Endothelial cell (in vitro differentiated cells): Measurements from ENCODE around the gene CRY1. TPM values are rescaled to one million over a fixed set of nuclear protein-coding genes. Genes with fewer than 3 reads are reported as not detected.
"Not testable (repeated sequence)": the region's sequence is repeated elsewhere in the genome, so short reads cannot be mapped to it uniquely, and the experiment has no call there.

Experiments
- DNase-seq: peaks from one replicate; pipeline ENCODE4 v3.0.0; 2021; ENCODE audit warnings: low spot score
- H3K27ac Mint-ChIP-seq: one replicate; pipeline ENCODE4 v1.8.0; 2021; ENCODE audit warnings: mixed read lengths, inconsistent platforms; ENCODE audit not compliant: unreplicated experiment
- H3K27me3 Mint-ChIP-seq: one replicate; pipeline ENCODE4 v1.8.0; 2021; ENCODE audit warnings: mild to moderate bottlenecking, moderate library complexity, mixed read lengths, inconsistent platforms; ENCODE audit not compliant: unreplicated experiment
- H3K36me3 Mint-ChIP-seq: one replicate; pipeline ENCODE4 v1.8.0; 2021; ENCODE audit warnings: mild to moderate bottlenecking, low read depth, mixed read lengths, inconsistent platforms; ENCODE audit not compliant: unreplicated experiment
- H3K4me1 Mint-ChIP-seq: one replicate; pipeline ENCODE4 v1.8.0; 2021; ENCODE audit warnings: mild to moderate bottlenecking, mixed read lengths, inconsistent platforms; ENCODE audit not compliant: unreplicated experiment
- H3K4me3 Mint-ChIP-seq: one replicate; pipeline ENCODE4 v1.8.0; 2021; ENCODE audit warnings: mild to moderate bottlenecking, mixed read lengths, inconsistent platforms; ENCODE audit not compliant: unreplicated experiment
- H3K9me3 Mint-ChIP-seq: one replicate; pipeline ENCODE4 v1.8.0; 2021; ENCODE audit warnings: mixed read lengths, inconsistent platforms; ENCODE audit not compliant: unreplicated experiment
- total RNA-seq: library from RNA; stranded (reverse); fragmentation: NEBNext Ultra II Directional; extraction: Animal tissue kit (Norgen Biotek cat#: 25700); gene quantifications from one replicate; pipeline ENCODE4 v1.2.1, GENCODE V29; 2021; ENCODE audit not compliant: unreplicated experiment
- TF ChIP-seq, protein P1 (sequence below): fragments of 200-600 bp; sonication (generic); IDR thresholded peaks from one replicate; pipeline ENCODE4 v1.5.0; 2021; ENCODE audit warnings: antibody characterized with exemption; ENCODE audit not compliant: unreplicated experiment

Gene CRY1
- total RNA-seq, 1 donor from 2014 or later, result 38.3 TPM

DNA sequence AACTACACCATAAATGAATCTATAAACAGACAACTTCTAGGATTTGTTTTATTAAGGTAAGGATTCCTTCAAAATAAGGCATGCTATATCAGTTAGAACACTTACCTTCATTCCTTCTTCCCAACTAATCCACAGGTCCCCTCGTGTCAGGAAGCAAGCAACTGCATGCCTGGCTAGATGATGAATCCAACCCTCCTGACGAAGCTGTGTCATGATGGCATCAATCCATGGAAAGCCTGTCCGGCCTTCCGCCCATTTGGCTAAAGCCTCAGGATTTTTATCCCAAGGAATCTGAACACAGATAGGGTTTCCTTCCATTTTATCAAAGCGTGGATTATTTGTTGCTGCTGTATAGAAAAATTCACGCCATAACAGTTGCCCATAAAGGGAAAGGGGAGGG, 93.9 kb downstream of the CRY1 start:
- Mint-ChIP-seq H3K27ac (no peak overlapping the region), H3K9me3 (no peaks in the 10 kb centered on the region), H3K36me3 (peaks cover 21% of the 10 kb centered on the region), H3K27me3 (no peaks in the 10 kb centered on the region), H3K4me3 (no peak overlapping the region), H3K4me1 (no peaks in the 10 kb centered on the region)
- DNase-seq, result no peak
- TF ChIP-seq, protein P1, sequence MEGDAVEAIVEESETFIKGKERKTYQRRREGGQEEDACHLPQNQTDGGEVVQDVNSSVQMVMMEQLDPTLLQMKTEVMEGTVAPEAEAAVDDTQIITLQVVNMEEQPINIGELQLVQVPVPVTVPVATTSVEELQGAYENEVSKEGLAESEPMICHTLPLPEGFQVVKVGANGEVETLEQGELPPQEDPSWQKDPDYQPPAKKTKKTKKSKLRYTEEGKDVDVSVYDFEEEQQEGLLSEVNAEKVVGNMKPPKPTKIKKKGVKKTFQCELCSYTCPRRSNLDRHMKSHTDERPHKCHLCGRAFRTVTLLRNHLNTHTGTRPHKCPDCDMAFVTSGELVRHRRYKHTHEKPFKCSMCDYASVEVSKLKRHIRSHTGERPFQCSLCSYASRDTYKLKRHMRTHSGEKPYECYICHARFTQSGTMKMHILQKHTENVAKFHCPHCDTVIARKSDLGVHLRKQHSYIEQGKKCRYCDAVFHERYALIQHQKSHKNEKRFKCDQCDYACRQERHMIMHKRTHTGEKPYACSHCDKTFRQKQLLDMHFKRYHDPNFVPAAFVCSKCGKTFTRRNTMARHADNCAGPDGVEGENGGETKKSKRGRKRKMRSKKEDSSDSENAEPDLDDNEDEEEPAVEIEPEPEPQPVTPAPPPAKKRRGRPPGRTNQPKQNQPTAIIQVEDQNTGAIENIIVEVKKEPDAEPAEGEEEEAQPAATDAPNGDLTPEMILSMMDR, result no peak

DNA sequence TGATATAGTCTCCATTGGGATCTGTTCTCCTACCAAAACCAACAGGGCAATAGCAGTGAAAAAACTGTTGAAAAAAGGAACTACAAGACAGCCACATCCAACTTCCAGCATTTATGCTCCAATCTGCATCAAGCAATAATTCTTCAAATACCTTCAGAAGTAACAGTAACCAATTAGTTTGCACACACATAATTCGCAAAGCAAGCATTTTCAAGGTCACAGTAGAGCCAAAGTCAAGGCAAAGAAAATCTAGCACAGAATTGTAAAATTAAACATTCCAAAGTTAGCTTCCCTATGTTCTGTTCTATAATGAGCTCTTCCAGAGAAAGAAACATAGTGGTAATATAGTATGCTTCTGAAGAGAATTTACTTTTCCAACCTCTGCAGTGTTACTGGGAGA, 95.4 kb downstream of the CRY1 start:
- no peak for DNase-seq
- TF ChIP-seq, protein P1, result no peak
- H3K9me3 Mint-ChIP-seq, result no peaks in the 10 kb centered on the region
- no peaks in the 10 kb centered on the region for H3K4me1 Mint-ChIP-seq
- H3K4me3 Mint-ChIP-seq, result no peak overlapping the region
- H3K27ac Mint-ChIP-seq, result no peak overlapping the region
- H3K36me3 Mint-ChIP-seq, result peaks cover 21% of the 10 kb centered on the region
- H3K27me3 Mint-ChIP-seq, result no peaks in the 10 kb centered on the region

GRCh38 chr12:106996102-106996501, 97.2 kb downstream of the CRY1 start:
- peaks cover 16% of the 10 kb centered on the region for H3K36me3 Mint-ChIP-seq
- H3K27ac Mint-ChIP-seq, H3K9me3 Mint-ChIP-seq, H3K27me3 Mint-ChIP-seq, H3K4me1 Mint-ChIP-seq, DNase-seq: not testable (repeated sequence)
- H3K4me3 Mint-ChIP-seq, result peak overlapping the region; percentile 27

GRCh38 chr12:106994579-106995220, 98.6 kb downstream of the CRY1 start:
- Mint-ChIP-seq H3K4me1 (no peaks in the 10 kb centered on the region), H3K27ac (no peak overlapping the region), H3K36me3 (peaks cover 13% of the 10 kb centered on the region), H3K9me3 (no peaks in the 10 kb centered on the region), H3K4me3 (no peak overlapping the region), H3K27me3 (no peaks in the 10 kb centered on the region)
- no peak for DNase-seq
- TF ChIP-seq, protein P1, result no peak

DNA sequence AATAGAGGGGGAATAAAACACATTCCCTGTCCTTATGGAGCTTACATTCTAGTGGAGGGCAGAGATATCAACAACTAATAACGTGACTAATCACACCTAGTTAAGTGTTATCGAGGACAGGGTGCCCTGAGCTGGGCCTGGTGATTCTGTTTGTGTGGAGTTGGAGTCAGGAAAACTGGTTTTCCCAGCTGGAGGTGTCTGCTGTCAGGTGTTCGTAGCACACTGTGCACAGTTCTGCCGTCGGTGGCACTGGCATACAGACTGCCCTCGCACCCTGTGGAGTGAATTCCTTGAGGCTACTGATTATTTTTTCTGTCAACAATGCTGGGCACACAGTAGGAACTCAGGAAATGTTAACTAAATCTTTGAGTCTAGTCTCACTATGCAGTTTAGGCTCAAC, 105.5 kb downstream of the CRY1 start:
- Mint-ChIP-seq H3K27ac (no peak overlapping the region), H3K4me1 (peaks cover 18% of the 10 kb centered on the region), H3K36me3 (peaks cover 13% of the 10 kb centered on the region), H3K27me3 (peaks cover 6% of the 10 kb centered on the region), H3K9me3 (no peaks in the 10 kb centered on the region), H3K4me3 (peak overlapping the region; percentile 66)
- TF ChIP-seq, protein P1, result no peak
- DNase-seq, result no peak
